ENCODE measurements around the gene FCRL3. TPM values are rescaled to one million over a fixed set of nuclear protein-coding genes. Genes with fewer than 3 reads are reported as not detected.
"Not testable (repeated sequence)": the region's sequence is repeated elsewhere in the genome, so short reads cannot be mapped to it uniquely, and the experiment has no call there.

FCRL3 gene
- total RNA-seq: under 1 TPM; 0.10 to 0.99 TPM
- under 1 TPM in 1 of 2 donors, not detected in 1; 0.03 TPM for polyA plus RNA-seq
- long read RNA-seq, donor 1: 0 reads
- long read RNA-seq, donor 2: 0 reads

GRCh38 chr1:157700732-157701131, at the start of gene FCRL3:
Gene FCRL3, minus strand, starts transcription at chr1:157700769. Its CDS starts 280 bp downstream, at chr1:157700489.
- H3K27ac ChIP-seq (ENCODE audit: low read depth in 1 of 2, low read length in 2 of 2): no peak within 1 kb of the TSS
- 80 to 83% methylated on average over 4 of the region's 4 CpGs for WGBS, 2 donors
- no peak for ATAC-seq (ENCODE audit: low FRiP score)
- H3K9me3 ChIP-seq (ENCODE audit: control insufficient read depth, low read length): no peaks in the 10 kb centered on the region
- H3K4me3 ChIP-seq (ENCODE audit: low read length in 2 of 2): no peak within 1 kb of the TSS
- intact Hi-C loops (cut with DNase I): no loop called here
- no peaks in the 10 kb centered on the region for H3K4me1 ChIP-seq (ENCODE audit: control insufficient read depth in 1 of 2, insufficient read depth in 2 of 2, low read length in 2 of 2)
- no peaks in the 10 kb centered on the region for H3K27me3 ChIP-seq (ENCODE audit: control insufficient read depth in 1 of 2, insufficient read depth in 2 of 2, low read length in 1 of 2)
- DNase-seq: no peak
- H3K36me3 ChIP-seq (ENCODE audit: control insufficient read depth in 1 of 2, insufficient read depth in 2 of 2, low read length in 1 of 2): no peaks in the 10 kb centered on the region

GRCh38 chr1:157748262-157748817, 47.8 kb upstream of the FCRL3 start:
- Histone ChIP-seq H3K4me1 (ENCODE audit: control insufficient read depth in 1 of 2, insufficient read depth in 2 of 2, low read length in 2 of 2) (no peaks in the 10 kb centered on the region), H3K4me3 (ENCODE audit: low read length in 2 of 2) (no peak overlapping the region), H3K9me3 (ENCODE audit: control insufficient read depth, low read length) (no peaks in the 10 kb centered on the region), H3K36me3 (ENCODE audit: control insufficient read depth in 1 of 2, insufficient read depth in 2 of 2, low read length in 1 of 2) (no peaks in the 10 kb centered on the region), H3K27me3 (ENCODE audit: control insufficient read depth in 1 of 2, insufficient read depth in 2 of 2, low read length in 1 of 2) (no peaks in the 10 kb centered on the region), H3K27ac (ENCODE audit: low read depth in 1 of 2, low read length in 2 of 2) (no peak overlapping the region)
- WGBS, 2 donors: 86 to 94% methylated on average over 3 of the region's 3 CpGs
- DNase-seq (no peak), ATAC-seq (ENCODE audit: low FRiP score) (no peak)
- intact Hi-C loops (cut with DNase I): no loop called here

GRCh38 chr1:157739229-157739901, 38.8 kb upstream of the FCRL3 start:
- Histone ChIP-seq H3K4me1 (ENCODE audit: control insufficient read depth in 1 of 2, insufficient read depth in 2 of 2, low read length in 2 of 2) (no peaks in the 10 kb centered on the region), H3K9me3 (ENCODE audit: control insufficient read depth, low read length) (no peaks in the 10 kb centered on the region), H3K27ac (ENCODE audit: low read depth in 1 of 2, low read length in 2 of 2) (no peak overlapping the region), H3K27me3 (ENCODE audit: control insufficient read depth in 1 of 2, insufficient read depth in 2 of 2, low read length in 1 of 2) (peaks cover 0 to 1% of the 10 kb centered on the region in 2 donors), H3K4me3 (ENCODE audit: low read length in 2 of 2) (no peak overlapping the region), H3K36me3 (ENCODE audit: control insufficient read depth in 1 of 2, insufficient read depth in 2 of 2, low read length in 1 of 2) (no peaks in the 10 kb centered on the region)
- ATAC-seq (ENCODE audit: low FRiP score) (no peak), DNase-seq (no peak)
- intact Hi-C loops (cut with DNase I): no loop called here
- WGBS, 2 donors: 45 to 52% methylated on average over 5 of the region's 5 CpGs

- DNase-seq; H3K27me3 ChIP-seq (ENCODE audit: control insufficient read depth in 1 of 2, insufficient read depth in 2 of 2, low read length in 1 of 2); H3K36me3 ChIP-seq (ENCODE audit: control insufficient read depth in 1 of 2, insufficient read depth in 2 of 2, low read length in 1 of 2); intact Hi-C loops (cut with DNase I); H3K4me1 ChIP-seq (ENCODE audit: control insufficient read depth in 1 of 2, insufficient read depth in 2 of 2, low read length in 2 of 2); H3K9me3 ChIP-seq (ENCODE audit: control insufficient read depth, low read length); H3K27ac ChIP-seq (ENCODE audit: low read depth in 1 of 2, low read length in 2 of 2); ATAC-seq (ENCODE audit: low FRiP score); H3K4me3 ChIP-seq (ENCODE audit: low read length in 2 of 2): not testable (repeated sequence)
- 63 to 71% methylated on average over 5 of the region's 5 CpGs for WGBS, 2 donors
Observed at GRCh38 chr1:157735991-157736390, 35.4 kb upstream of the FCRL3 start.

- DNase-seq (no peak), ATAC-seq (ENCODE audit: low FRiP score) (no peak)
- no peaks in the 10 kb centered on the region for H3K27me3 ChIP-seq (ENCODE audit: control insufficient read depth in 1 of 2, insufficient read depth in 2 of 2, low read length in 1 of 2)
- intact Hi-C loops (cut with DNase I): no loop called here
- no peaks in the 10 kb centered on the region for H3K36me3 ChIP-seq (ENCODE audit: control insufficient read depth in 1 of 2, insufficient read depth in 2 of 2, low read length in 1 of 2)
- no peak overlapping the region for H3K27ac ChIP-seq (ENCODE audit: low read depth in 1 of 2, low read length in 2 of 2)
- no peaks in the 10 kb centered on the region for H3K4me1 ChIP-seq (ENCODE audit: control insufficient read depth in 1 of 2, insufficient read depth in 2 of 2, low read length in 2 of 2)
- no peaks in the 10 kb centered on the region for H3K9me3 ChIP-seq (ENCODE audit: control insufficient read depth, low read length)
- no peak overlapping the region for H3K4me3 ChIP-seq (ENCODE audit: low read length in 2 of 2)
- 81 to 86% methylated on average over 1 of the region's 1 CpG for WGBS, 2 donors
Observed at GRCh38 chr1:157734321-157734720, 33.8 kb upstream of the FCRL3 start.

GRCh38 chr1:157732755-157733154, 32.2 kb upstream of the FCRL3 start:
- 77% methylated on average over 3 of the region's 3 CpGs for WGBS, 2 donors
- Histone ChIP-seq H3K4me3 (ENCODE audit: low read length in 2 of 2) (no peak overlapping the region), H3K36me3 (ENCODE audit: control insufficient read depth in 1 of 2, insufficient read depth in 2 of 2, low read length in 1 of 2) (no peaks in the 10 kb centered on the region), H3K27me3 (ENCODE audit: control insufficient read depth in 1 of 2, insufficient read depth in 2 of 2, low read length in 1 of 2) (no peaks in the 10 kb centered on the region), H3K27ac (ENCODE audit: low read depth in 1 of 2, low read length in 2 of 2) (no peak overlapping the region), H3K9me3 (ENCODE audit: control insufficient read depth, low read length) (no peaks in the 10 kb centered on the region), H3K4me1 (ENCODE audit: control insufficient read depth in 1 of 2, insufficient read depth in 2 of 2, low read length in 2 of 2) (no peaks in the 10 kb centered on the region)
- intact Hi-C loops (cut with DNase I): no loop called here
- DNase-seq: no peak
- ATAC-seq (ENCODE audit: low FRiP score): no peak

GRCh38 chr1:157725221-157725577, 24.6 kb upstream of the FCRL3 start:
- ATAC-seq (ENCODE audit: low FRiP score) (no peak), DNase-seq (no peak)
- Histone ChIP-seq H3K9me3 (ENCODE audit: control insufficient read depth, low read length) (peaks cover 3% of the 10 kb centered on the region), H3K36me3 (ENCODE audit: control insufficient read depth in 1 of 2, insufficient read depth in 2 of 2, low read length in 1 of 2) (no peaks in the 10 kb centered on the region), H3K4me1 (ENCODE audit: control insufficient read depth in 1 of 2, insufficient read depth in 2 of 2, low read length in 2 of 2) (no peaks in the 10 kb centered on the region), H3K4me3 (ENCODE audit: low read length in 2 of 2) (no peak overlapping the region), H3K27me3 (ENCODE audit: control insufficient read depth in 1 of 2, insufficient read depth in 2 of 2, low read length in 1 of 2) (no peaks in the 10 kb centered on the region), H3K27ac (ENCODE audit: low read depth in 1 of 2, low read length in 2 of 2) (no peak overlapping the region)
- intact Hi-C loops (cut with DNase I): no loop called here
- 55 to 57% methylated on average over 2 of the region's 2 CpGs for WGBS, 2 donors

- Histone ChIP-seq H3K27me3 (ENCODE audit: control insufficient read depth in 1 of 2, insufficient read depth in 2 of 2, low read length in 1 of 2) (no peaks in the 10 kb centered on the region), H3K4me1 (ENCODE audit: control insufficient read depth in 1 of 2, insufficient read depth in 2 of 2, low read length in 2 of 2) (no peaks in the 10 kb centered on the region), H3K9me3 (ENCODE audit: control insufficient read depth, low read length) (peaks cover 3% of the 10 kb centered on the region), H3K4me3 (ENCODE audit: low read length in 2 of 2) (no peak overlapping the region), H3K27ac (ENCODE audit: low read depth in 1 of 2, low read length in 2 of 2) (no peak overlapping the region), H3K36me3 (ENCODE audit: control insufficient read depth in 1 of 2, insufficient read depth in 2 of 2, low read length in 1 of 2) (no peaks in the 10 kb centered on the region)
- ATAC-seq (ENCODE audit: low FRiP score) (no peak), DNase-seq (no peak)
- WGBS, 2 donors: 76 to 79% methylated on average over 2 of the region's 2 CpGs
- intact Hi-C loops (cut with DNase I): no loop called here
Observed at GRCh38 chr1:157724537-157725220, 24.1 kb upstream of the FCRL3 start.

GRCh38 chr1:157723157-157723556, 22.6 kb upstream of the FCRL3 start:
- Histone ChIP-seq H3K36me3 (ENCODE audit: control insufficient read depth in 1 of 2, insufficient read depth in 2 of 2, low read length in 1 of 2) (no peaks in the 10 kb centered on the region), H3K4me3 (ENCODE audit: low read length in 2 of 2) (no peak overlapping the region), H3K27ac (ENCODE audit: low read depth in 1 of 2, low read length in 2 of 2) (no peak overlapping the region), H3K9me3 (ENCODE audit: control insufficient read depth, low read length) (peaks cover 3% of the 10 kb centered on the region), H3K4me1 (ENCODE audit: control insufficient read depth in 1 of 2, insufficient read depth in 2 of 2, low read length in 2 of 2) (no peaks in the 10 kb centered on the region), H3K27me3 (ENCODE audit: control insufficient read depth in 1 of 2, insufficient read depth in 2 of 2, low read length in 1 of 2) (no peaks in the 10 kb centered on the region)
- no peak for ATAC-seq (ENCODE audit: low FRiP score)
- 83 to 84% methylated on average over 2 of the region's 2 CpGs for WGBS, 2 donors
- intact Hi-C loops (cut with DNase I): no loop called here
- no peak for DNase-seq
